HEK293 (cell line): Measurements from ENCODE around the gene KCP.

Experiments
- CTCF ChIA-PET: fragments of 350-600 bp; formaldehyde crosslinking; extraction: SDS; loops from one replicate; lab custom pipeline; 2021; ENCODE audit warnings: antibody characterized with exemption; lab: Yijun Ruan, JAX
- POLR2A ChIA-PET: fragments of 300-600 bp; formaldehyde crosslinking; extraction: SDS; loops from one replicate; lab custom pipeline; 2020; ENCODE audit warnings: antibody characterized with exemption, inconsistent platforms; lab: Yijun Ruan, JAX
- H3K27ac ChIP-seq: fragments of 200-500 bp; sonication (Bioruptor generic); 2 replicates; pipeline ENCODE4 v1.5.1; 2014; ENCODE audit warnings: low read depth, low read length, control low read depth, inconsistent platforms; ENCODE audit errors: extremely low read depth
- H3K36me3 ChIP-seq, 2 experiments: fragments of 200-500 bp in 1 of 2; sonication (Bioruptor generic) in 1 of 2; 1 replicate in 1 of 2; 2 replicates in 1 of 2; pipeline ENCODE4 v1.5.1; 2014 to 2017; ENCODE audit warnings: inconsistent platforms in 2 of 2, low read length in 2 of 2; ENCODE audit not compliant: control insufficient read depth in 2 of 2, insufficient read depth in 1 of 2
- H3K4me1 ChIP-seq: fragments of 200-500 bp; sonication (Bioruptor generic); 2 replicates; pipeline ENCODE4 v1.5.1; 2014; ENCODE audit warnings: mild to moderate bottlenecking, low read length, inconsistent platforms; ENCODE audit not compliant: control insufficient read depth, insufficient read depth
- H3K4me3 ChIP-seq: 2 replicates; pipeline ENCODE4 v1.5.1; 2011; ENCODE audit warnings: low read depth, mild to moderate bottlenecking, control low read depth, low read length, moderate library complexity
- H3K9me3 ChIP-seq: fragments of 200-500 bp; sonication (Bioruptor generic); 2 replicates; pipeline ENCODE4 v1.5.1; 2014; ENCODE audit warnings: low read depth, low read length, inconsistent platforms; ENCODE audit not compliant: control insufficient read depth, insufficient read depth
- AEBP2 ChIP-seq: fragments of 450-650 bp; formaldehyde crosslinking; IDR thresholded peaks from 2 replicates; pipeline ENCODE4 v1.5.1; 2016; ENCODE audit warnings: missing biosample characterization, missing genetic modification characterization, borderline replicate concordance
- FEZF1 ChIP-seq: fragments of 450-650 bp; formaldehyde crosslinking; IDR thresholded peaks from 2 replicates; pipeline ENCODE4 v1.5.1; 2016; ENCODE audit warnings: missing biosample characterization, missing genetic modification characterization
- HOXA7 ChIP-seq: sonication (generic); formaldehyde crosslinking; IDR thresholded peaks from 2 replicates; pipeline ENCODE4 v1.8.1; 2022; ENCODE audit warnings: missing genetic modification reagents, borderline replicate concordance
- KLF9 ChIP-seq: fragments of 450-650 bp; formaldehyde crosslinking; IDR thresholded peaks from 2 replicates; pipeline ENCODE4 v1.5.1; 2016; ENCODE audit warnings: missing biosample characterization, missing genetic modification characterization, low read depth
- REST ChIP-seq: fragments of 450-650 bp; formaldehyde crosslinking; IDR thresholded peaks from 2 replicates; pipeline ENCODE4 v1.5.1; 2016; ENCODE audit warnings: missing biosample characterization, missing genetic modification characterization
- ZBTB20 ChIP-seq: fragments of 450-650 bp; formaldehyde crosslinking; IDR thresholded peaks from 2 replicates; pipeline ENCODE4 v1.5.1; 2016; ENCODE audit warnings: missing biosample characterization, missing genetic modification characterization
- ZFP69B ChIP-seq: fragments of 450-650 bp; formaldehyde crosslinking; IDR thresholded peaks from 2 replicates; pipeline ENCODE4 v1.5.1; 2016; ENCODE audit warnings: missing biosample characterization, missing genetic modification characterization
- ZNF10 ChIP-seq: fragments of 450-650 bp; formaldehyde crosslinking; IDR thresholded peaks from 2 replicates; pipeline ENCODE4 v1.5.1; 2017; ENCODE audit warnings: missing biosample characterization, missing genetic modification characterization
- ZNF133 ChIP-seq: fragments of 450-650 bp; formaldehyde crosslinking; IDR thresholded peaks from 2 replicates; pipeline ENCODE4 v1.5.1; 2016; ENCODE audit warnings: missing biosample characterization, missing genetic modification characterization
- ZNF148 ChIP-seq: fragments of 450-650 bp; formaldehyde crosslinking; IDR thresholded peaks from 2 replicates; pipeline ENCODE4 v1.5.0; 2017; ENCODE audit warnings: missing biosample characterization, missing genetic modification characterization, borderline replicate concordance
- ZNF2 ChIP-seq: fragments of 450-650 bp; formaldehyde crosslinking; IDR thresholded peaks from 2 replicates; pipeline ENCODE4 v1.5.1; 2016; ENCODE audit warnings: missing biosample characterization, missing genetic modification characterization
- ZNF335 ChIP-seq: fragments of 450-650 bp; formaldehyde crosslinking; conservative IDR thresholded peaks from 2 replicates; pipeline ENCODE4 v1.5.1; 2016; ENCODE audit warnings: missing biosample characterization, missing genetic modification characterization
- ZNF391 ChIP-seq: fragments of 450-650 bp; formaldehyde crosslinking; IDR thresholded peaks from 2 replicates; pipeline ENCODE4 v1.5.1; 2016; ENCODE audit warnings: low read depth, missing biosample characterization, missing genetic modification characterization, borderline replicate concordance
- ZNF501 ChIP-seq: fragments of 450-650 bp; formaldehyde crosslinking; IDR thresholded peaks from 2 replicates; pipeline ENCODE4 v1.5.1; 2016; ENCODE audit warnings: missing biosample characterization, missing genetic modification characterization
- ZNF670 ChIP-seq: fragments of 450-650 bp; formaldehyde crosslinking; IDR thresholded peaks from 2 replicates; pipeline ENCODE4 v1.5.1; 2016; ENCODE audit warnings: missing biosample characterization, missing genetic modification characterization, low read depth
- ZSCAN16 ChIP-seq: fragments of 450-650 bp; formaldehyde crosslinking; IDR thresholded peaks from 2 replicates; pipeline ENCODE4 v1.5.1; 2016; ENCODE audit warnings: missing biosample characterization, missing genetic modification characterization
- ZSCAN18 ChIP-seq: fragments of 450-650 bp; formaldehyde crosslinking; IDR thresholded peaks from 2 replicates; pipeline ENCODE4 v1.5.1; 2016; ENCODE audit warnings: missing biosample characterization, missing genetic modification characterization
- TF ChIP-seq, protein P1 (sequence below): fragments of 450-650 bp; IDR thresholded peaks from 2 replicates; pipeline ENCODE4 v1.5.1; 2018; ENCODE audit warnings: missing biosample characterization, missing genetic modification characterization

KCP gene

DNA sequence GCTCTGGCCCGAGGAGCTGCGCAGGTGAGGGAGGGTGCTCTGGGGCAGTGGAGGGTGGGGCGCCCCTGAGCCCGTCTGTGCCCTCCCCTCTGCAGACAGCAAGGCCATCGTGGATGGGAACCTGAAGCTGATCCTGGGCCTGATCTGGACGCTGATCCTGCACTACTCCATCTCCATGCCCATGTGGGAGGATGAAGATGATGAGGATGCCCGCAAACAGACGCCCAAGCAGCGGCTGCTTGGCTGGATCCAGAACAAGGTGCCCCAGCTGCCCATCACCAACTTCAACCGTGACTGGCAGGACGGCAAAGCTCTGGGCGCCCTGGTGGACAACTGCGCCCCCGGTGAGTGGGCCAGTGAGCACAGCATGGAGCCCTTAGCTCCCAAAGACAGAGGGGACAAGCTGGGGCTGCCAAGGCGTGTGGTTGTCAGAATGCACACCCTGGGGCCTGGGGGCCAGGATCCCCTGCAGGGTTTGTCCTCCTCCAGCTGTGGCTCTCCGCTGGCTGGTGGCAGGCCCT lies 75.2 kb downstream of the KCP start (continued):
- TF ChIP-seq, protein P1, sequence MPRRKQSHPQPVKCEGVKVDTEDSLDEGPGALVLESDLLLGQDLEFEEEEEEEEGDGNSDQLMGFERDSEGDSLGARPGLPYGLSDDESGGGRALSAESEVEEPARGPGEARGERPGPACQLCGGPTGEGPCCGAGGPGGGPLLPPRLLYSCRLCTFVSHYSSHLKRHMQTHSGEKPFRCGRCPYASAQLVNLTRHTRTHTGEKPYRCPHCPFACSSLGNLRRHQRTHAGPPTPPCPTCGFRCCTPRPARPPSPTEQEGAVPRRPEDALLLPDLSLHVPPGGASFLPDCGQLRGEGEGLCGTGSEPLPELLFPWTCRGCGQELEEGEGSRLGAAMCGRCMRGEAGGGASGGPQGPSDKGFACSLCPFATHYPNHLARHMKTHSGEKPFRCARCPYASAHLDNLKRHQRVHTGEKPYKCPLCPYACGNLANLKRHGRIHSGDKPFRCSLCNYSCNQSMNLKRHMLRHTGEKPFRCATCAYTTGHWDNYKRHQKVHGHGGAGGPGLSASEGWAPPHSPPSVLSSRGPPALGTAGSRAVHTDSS (tag by site-specific recombination) = peak; percentile 65
- TF ChIP-seq HOXA7 (CRISPR knock-in tag) (no peak), FEZF1 (tag by site-specific recombination) (no peak), ZNF391 (tag by site-specific recombination) (no peak)
- TF ChIP-seq, all 188 proteins: peak for 2

DNA sequence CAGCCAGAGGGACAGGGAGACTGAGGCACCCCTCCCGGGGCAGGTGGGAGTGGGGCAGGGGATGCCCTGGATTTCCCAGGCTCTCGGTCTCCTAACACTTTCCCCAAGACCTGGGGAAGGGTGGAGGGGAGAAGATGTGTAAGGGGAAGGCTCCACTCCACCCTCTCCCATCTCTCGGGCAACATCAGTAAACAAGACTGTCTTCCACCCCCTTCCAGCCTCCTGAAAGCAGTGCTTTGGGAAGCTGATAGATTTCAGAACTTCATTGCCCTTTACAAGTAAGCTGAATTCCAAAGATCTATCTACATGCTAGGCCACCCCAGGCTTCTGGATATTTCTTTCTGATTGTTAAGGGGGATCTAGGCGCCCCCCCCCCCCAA lies 76.6 kb downstream of the KCP start:
- no peak overlapping the region for H3K4me3 ChIP-seq
- no peak for TF ChIP-seq REST
- TF ChIP-seq AEBP2 (tag by site-specific recombination) = no peak
- no peak for TF ChIP-seq ZSCAN18 (tag by site-specific recombination)
- TF ChIP-seq ZNF501 (tag by site-specific recombination) = no peak
- no peak for TF ChIP-seq ZBTB20 (tag by site-specific recombination)
- no peak for TF ChIP-seq ZNF10 (tag by site-specific recombination)
- TF ChIP-seq ZNF670 = no peak
- no peak for TF ChIP-seq ZSCAN16 (tag by site-specific recombination)
- no peak for TF ChIP-seq ZFP69B (tag by site-specific recombination)
- no peak for TF ChIP-seq KLF9 (tag by site-specific recombination)
- TF ChIP-seq ZNF335 = no peak
- TF ChIP-seq ZNF2 (tag by site-specific recombination) = no peak
- no peak for TF ChIP-seq ZNF148
- no peak for TF ChIP-seq ZNF133 (tag by site-specific recombination)
- TF ChIP-seq, all 188 proteins: peak for 0
- no peaks in the 10 kb centered on the region for H3K4me1 ChIP-seq
- no peak overlapping the region for H3K27ac ChIP-seq
- no peaks in the 10 kb centered on the region for H3K9me3 ChIP-seq
- POLR2A ChIA-PET = no interaction called here
- CTCF ChIA-PET = interaction anchor here (0.7 to 1.3 kb wide), 3 partner anchors 9 to 71 kb away, joined by 3 read pairs; no protein-coding TSS in a partner anchor
- H3K36me3 ChIP-seq = peaks cover 0 to 44% of the 10 kb centered on the region in 2 experiments; a peak in 1 of 3 replicates
